SK-N-SH treated with all-trans-retinoic acid at 6 μM for 48 hours (cell line): ENCODE results near the gene FTCD.

Experiments
- ARNTL ChIP-seq: fragments of 450-650 bp; formaldehyde crosslinking; IDR thresholded peaks from 2 replicates; pipeline ENCODE4 v1.5.0; 2020; ENCODE audit warnings: low read depth, mild to moderate bottlenecking, moderate library complexity, borderline replicate concordance
- BACH2 ChIP-seq: fragments of 250-450 bp; sonication (Bioruptor Pico); IDR thresholded peaks from 2 replicates; pipeline ENCODE4 v1.9.0; 2021; ENCODE audit warnings: mild to moderate bottlenecking, borderline replicate concordance
- ESRRG ChIP-seq: fragments of 250-450 bp; sonication (Bioruptor Pico); IDR thresholded peaks from 2 replicates; pipeline ENCODE4 v1.6.1; 2021; ENCODE audit warnings: mild to moderate bottlenecking
- PPARA ChIP-seq: fragments of 250-450 bp; sonication (Bioruptor Pico); IDR thresholded peaks from 2 replicates; pipeline ENCODE4 v1.5.0; 2020; ENCODE audit warnings: mild to moderate bottlenecking, borderline replicate concordance
- TOX ChIP-seq: fragments of 250-450 bp; sonication (Bioruptor Pico); IDR thresholded peaks from 2 replicates; pipeline ENCODE4 v1.8.0; 2021; ENCODE audit warnings: mild to moderate bottlenecking, moderate library complexity, borderline replicate concordance
- ZFP3 ChIP-seq: fragments of 250-450 bp; sonication (Bioruptor Pico); IDR thresholded peaks from 2 replicates; pipeline ENCODE4 v1.5.0; 2020; ENCODE audit warnings: mild to moderate bottlenecking, moderate library complexity

DNA sequence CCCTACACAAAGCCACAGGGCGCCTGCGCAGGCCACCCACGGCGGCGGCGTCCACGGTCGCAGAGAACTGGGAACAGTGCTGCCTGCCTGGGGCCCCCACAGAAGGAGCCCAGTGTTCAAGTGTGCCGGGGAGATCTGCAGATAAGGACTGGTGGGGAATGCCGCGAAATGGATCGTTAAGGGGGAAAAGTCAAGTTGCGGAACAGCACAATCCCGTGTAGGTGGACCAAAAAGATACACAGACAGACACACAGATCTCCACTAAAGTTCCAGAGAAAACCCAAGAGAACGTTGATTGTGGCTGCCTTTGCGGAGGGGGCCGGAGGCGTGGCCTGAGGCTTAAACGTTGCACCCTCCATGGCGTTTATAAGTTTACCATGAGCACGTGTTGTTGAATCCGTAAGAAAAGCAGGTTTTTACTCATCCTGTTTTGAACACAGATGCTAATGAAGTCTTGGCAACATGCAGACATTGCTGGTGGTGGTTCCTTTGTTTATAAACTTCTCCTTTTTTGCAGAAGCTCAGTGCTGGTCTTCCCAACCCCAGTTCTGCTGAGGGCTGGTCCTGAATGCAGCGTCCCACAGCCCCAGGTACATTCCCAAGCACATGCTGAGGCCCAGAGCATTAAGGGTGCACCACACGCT lies 24.8 kb upstream of the FTCD start:
- TF ChIP-seq ESRRG (CRISPR knock-in tag) = no peak
- TF ChIP-seq ZFP3 = no peak
- no peak for TF ChIP-seq BACH2
- no peak for TF ChIP-seq PPARA (CRISPR knock-in tag)
- TF ChIP-seq TOX (CRISPR knock-in tag) = no peak
- TF ChIP-seq ARNTL (CRISPR knock-in tag) = no peak
